IPS DF 4.7 (cell line): ENCODE measurements around the gene WWC2.

Source experiments
- DNase-seq: peaks from one replicate; pipeline ENCODE4 v3.0.0-alpha.2; 2013; ENCODE audit warnings: low spot score; ENCODE audit errors: extremely low read depth

Gene WWC2

GRCh38 chr4:183255487-183255886, 156.4 kb downstream of the WWC2 start:
- DNase-seq: no peak

- DNase-seq: no peak
Observed at GRCh38 chr4:183256343-183256742, 157.3 kb downstream of the WWC2 start.

GRCh38 chr4:183256756-183257385, 157.8 kb downstream of the WWC2 start:
- DNase-seq: no peak

- no peak for DNase-seq
Observed at GRCh38 chr4:183257808-183258207, 158.8 kb downstream of the WWC2 start.

GRCh38 chr4:183260491-183261151, 161.6 kb downstream of the WWC2 start:
- no peak for DNase-seq

DNA sequence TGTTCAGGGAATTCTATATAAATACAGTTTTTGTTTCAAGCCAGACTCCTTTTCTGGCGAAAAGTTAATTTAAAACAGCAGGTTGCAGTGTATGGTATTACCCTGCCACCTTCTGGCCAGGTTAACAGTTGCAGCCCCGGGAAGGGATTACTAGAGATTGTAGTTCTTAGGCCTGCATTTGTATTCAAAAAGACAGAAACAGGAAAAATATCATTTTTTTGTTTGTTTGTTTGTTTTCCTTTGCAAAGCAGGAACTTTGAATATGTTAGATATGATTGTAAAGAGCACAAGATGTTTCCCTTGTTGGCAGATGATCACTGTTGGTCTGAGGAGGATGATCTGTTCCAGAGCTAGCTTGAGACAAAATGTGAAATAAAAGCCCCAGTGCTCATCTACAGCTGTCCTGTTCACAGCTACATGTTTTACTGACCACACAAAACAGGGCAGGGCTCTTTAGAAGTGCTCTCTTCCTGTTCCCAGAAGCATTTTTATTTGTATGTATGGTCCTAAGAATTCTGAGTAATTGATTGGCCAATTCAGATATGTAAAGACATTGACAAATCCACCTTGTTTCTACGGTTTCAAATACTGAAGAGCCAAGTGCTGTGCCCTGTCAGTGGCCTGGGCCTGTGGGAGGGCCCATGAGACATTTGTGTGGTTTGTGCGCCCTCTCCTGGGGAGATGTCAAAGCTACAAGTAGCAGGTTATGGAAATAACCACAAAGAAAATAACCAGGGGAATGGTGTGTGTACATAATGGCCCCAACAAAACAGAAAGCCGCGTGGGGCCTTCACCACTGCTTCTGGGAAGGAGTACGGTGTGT, 163.1 kb downstream of the WWC2 start:
- no peak for DNase-seq

DNA sequence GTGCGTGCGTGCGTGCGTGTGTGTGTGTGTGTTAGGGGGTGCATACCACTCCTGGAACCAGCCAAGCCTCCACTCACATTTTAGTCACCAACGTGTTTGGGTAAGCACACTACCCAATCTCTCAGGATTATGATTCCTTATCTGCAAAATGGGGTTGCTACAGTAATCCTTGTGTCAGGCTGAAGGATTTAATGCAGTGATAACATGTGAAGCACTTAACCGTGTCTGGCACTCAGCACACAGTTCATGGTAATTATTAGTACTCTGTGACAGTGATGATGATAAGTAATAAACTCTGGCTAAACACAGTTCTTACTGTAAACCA, 163.7 kb downstream of the WWC2 start:
- no peak for DNase-seq

DNA sequence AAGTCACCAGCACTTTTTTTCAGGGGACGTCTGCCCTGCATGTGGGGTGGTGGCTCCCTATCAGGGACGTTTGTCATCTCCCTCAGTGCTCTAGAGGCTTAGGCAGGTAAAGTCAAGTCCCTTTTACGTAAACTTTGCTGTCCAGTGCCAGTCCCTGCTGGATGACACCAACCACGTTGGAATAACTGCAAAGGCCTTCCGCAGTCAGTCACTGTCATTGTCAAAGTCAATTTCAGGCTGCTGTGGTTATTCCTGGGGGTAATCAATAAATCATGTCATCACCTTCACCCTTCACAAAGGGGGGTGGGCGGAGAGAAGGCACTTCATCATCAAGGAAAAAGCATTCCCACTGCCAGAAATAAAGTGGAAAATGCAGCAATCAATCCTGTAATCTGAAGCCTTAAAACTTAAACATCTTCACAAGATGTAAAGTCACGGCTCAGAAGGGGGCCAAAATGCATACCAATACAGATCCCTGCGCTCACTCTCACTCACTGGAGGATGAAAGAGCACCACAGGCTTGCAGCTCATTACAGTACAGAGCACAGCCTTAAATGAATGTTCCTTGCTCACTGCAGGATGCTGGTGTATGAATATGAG, 164.8 kb downstream of the WWC2 start:
- DNase-seq: no peak

GRCh38 chr4:183264614-183265013, 165.6 kb downstream of the WWC2 start:
- no peak for DNase-seq

DNA sequence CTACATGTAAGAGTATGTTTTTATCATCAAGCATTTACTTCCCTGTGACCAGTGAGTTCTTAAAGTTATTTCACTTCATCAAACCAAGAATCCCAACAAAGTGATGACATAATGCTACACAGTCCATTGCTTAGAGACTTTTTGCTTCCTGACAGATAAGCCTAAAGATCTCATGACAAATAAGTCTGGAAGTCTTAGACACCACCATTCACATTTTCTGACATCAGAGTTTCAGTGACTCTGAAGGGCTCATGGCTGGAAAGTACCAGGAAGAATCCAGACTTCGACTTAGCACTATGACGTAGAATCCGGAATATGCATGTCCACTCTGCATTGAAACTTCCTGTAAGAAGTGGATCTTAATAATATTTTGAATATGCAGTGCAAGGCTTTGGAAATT, 167.3 kb downstream of the WWC2 start:
- no peak for DNase-seq

GRCh38 chr4:183268556-183268955, 169.5 kb downstream of the WWC2 start:
- DNase-seq: no peak

GRCh38 chr4:183272384-183272783, 173.3 kb downstream of the WWC2 start:
- DNase-seq: no peak

DNA sequence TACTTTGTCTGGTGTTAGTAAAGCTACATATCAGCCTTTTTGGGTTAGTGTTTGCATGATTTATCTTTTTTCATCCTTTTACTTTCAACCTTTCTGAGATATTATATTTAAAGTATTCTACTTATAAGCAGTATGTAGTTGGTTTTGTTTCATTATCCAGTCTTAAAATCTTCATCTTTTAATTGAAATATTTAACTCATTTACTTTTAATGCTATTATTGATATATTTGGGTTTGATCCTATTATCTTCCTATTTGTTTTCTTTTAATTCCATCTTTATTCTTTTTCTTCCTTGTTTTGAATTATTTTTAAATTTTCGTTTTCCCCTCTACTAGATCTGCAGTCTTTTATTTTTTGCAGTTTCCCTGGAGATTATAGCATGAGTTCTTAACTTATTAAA, 177.0 kb downstream of the WWC2 start:
- no peak for DNase-seq

DNA sequence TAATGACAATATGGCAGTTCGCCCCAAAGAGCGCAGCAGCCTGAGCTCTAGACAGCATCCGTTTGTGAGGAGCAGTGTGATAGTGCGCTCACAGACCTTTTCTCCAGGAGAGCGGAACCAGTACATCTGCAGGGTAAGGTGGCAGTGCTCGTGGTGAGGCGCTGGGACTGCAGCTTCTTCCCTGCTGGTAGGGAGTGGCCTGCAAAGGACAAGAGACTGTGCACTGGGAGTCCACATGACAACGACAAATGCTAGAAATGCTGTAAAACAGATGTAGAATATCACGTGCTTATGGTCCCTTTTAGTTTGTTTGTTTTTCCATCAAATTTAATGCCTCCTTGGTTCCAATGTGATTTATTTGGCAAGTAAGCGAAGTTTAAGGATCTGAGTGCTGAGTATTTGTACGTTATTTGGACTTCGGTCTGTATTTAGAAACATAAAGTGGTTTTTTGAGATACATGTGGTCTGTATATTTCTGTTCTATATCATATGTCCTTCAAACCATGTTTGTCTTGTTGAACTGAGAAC, 185.3 kb downstream of the WWC2 start:
- DNase-seq: no peak

- DNase-seq: no peak
Observed at GRCh38 chr4:183284965-183285364, 185.9 kb downstream of the WWC2 start.

GRCh38 chr4:183285886-183286285, 186.8 kb downstream of the WWC2 start:
- DNase-seq: no peak

DNA sequence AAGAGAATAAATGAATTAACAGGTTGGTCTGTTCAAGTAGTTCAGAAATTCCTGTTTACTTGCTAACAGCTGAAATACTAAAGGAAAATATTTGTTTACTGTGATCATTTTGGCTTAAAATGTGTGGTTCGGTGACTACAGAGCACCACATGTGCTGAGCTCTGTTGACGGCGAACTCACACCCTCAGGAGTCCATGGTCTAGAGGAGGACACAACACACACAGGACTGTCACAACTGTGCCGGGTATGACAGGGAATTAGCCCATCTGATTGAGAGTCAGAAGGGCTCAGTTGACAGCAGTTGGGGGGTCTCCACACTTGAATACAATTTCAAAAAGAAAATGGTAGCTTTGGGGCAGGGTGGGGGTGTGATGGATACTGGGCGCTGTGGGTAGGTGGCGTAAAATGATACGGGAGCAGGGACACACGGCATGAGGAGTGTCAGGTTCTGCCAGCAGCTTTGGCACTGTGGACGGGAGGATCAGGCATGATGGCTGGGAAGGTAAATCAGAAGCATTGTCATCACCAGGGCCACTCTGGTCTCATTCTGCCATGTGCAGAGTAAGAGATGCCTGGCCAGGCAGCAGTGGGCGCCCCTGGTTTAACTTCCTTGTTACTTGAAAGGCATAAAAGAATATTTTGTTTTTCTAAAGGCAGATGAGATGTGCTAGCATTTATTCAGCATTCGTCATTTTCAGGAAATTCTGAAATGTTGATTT, 187.7 kb downstream of the WWC2 start:
- DNase-seq: no peak

- no peak for DNase-seq
Observed at GRCh38 chr4:183287309-183287659, 188.2 kb downstream of the WWC2 start.

- no peak for DNase-seq
Observed at GRCh38 chr4:183287677-183288076, 188.6 kb downstream of the WWC2 start.

GRCh38 chr4:183288955-183289354, 189.9 kb downstream of the WWC2 start:
- DNase-seq: no peak

GRCh38 chr4:183289688-183290087, 190.6 kb downstream of the WWC2 start:
- DNase-seq: no peak
